HG02571 (cell line): ENCODE data around the gene L3MBTL4.
"Not testable (repeated sequence)": the region's sequence is repeated elsewhere in the genome, so short reads cannot be mapped to it uniquely, and the experiment has no call there.

Experiments used
- ATAC-seq: cut with Tn5 transposase; IDR thresholded peaks from one replicate; pipeline ENCODE4 v1.9.1; 2021; ENCODE audit warnings: mild to moderate bottlenecking, moderate library complexity; ENCODE audit not compliant: unreplicated experiment

L3MBTL4 gene

GRCh38 chr18:6118080-6118479 lies 296.6 kb downstream of the L3MBTL4 start:
- no peak for ATAC-seq

GRCh38 chr18:6115710-6116109 lies 299.0 kb downstream of the L3MBTL4 start:
- ATAC-seq, result no peak

GRCh38 chr18:6113650-6114049 lies 301.1 kb downstream of the L3MBTL4 start:
- no peak for ATAC-seq

- no peak for ATAC-seq
These were observed 303.0 kb downstream of the L3MBTL4 start for GRCh38 chr18:6111726-6112125.

- no peak for ATAC-seq
These were observed 305.0 kb downstream of the L3MBTL4 start for GRCh38 chr18:6109743-6110142.

- no peak for ATAC-seq
These were observed 306.9 kb downstream of the L3MBTL4 start for GRCh38 chr18:6107794-6108193.

- ATAC-seq, result no peak
These were observed 308.5 kb downstream of the L3MBTL4 start for GRCh38 chr18:6106091-6106685.

- no peak for ATAC-seq
These were observed 311.0 kb downstream of the L3MBTL4 start for GRCh38 chr18:6103741-6104140.

GRCh38 chr18:6096730-6097129 lies 318.0 kb downstream of the L3MBTL4 start:
- ATAC-seq, result no peak

GRCh38 chr18:6088432-6088831 lies 326.3 kb downstream of the L3MBTL4 start:
- ATAC-seq, result no peak

GRCh38 chr18:6086731-6087130 lies 328.0 kb downstream of the L3MBTL4 start:
- ATAC-seq, result no peak

GRCh38 chr18:6079406-6079805 lies 335.3 kb downstream of the L3MBTL4 start:
- no peak for ATAC-seq

- no peak for ATAC-seq
These were observed 335.8 kb downstream of the L3MBTL4 start for GRCh38 chr18:6078877-6079276.

GRCh38 chr18:6072423-6072822 lies 342.3 kb downstream of the L3MBTL4 start:
- not testable (repeated sequence) for ATAC-seq

GRCh38 chr18:6069539-6069938 lies 345.2 kb downstream of the L3MBTL4 start:
- no peak for ATAC-seq

- ATAC-seq, result no peak
These were observed 345.6 kb downstream of the L3MBTL4 start for GRCh38 chr18:6069103-6069502.

GRCh38 chr18:6060149-6060548 lies 354.6 kb downstream of the L3MBTL4 start:
- no peak for ATAC-seq

GRCh38 chr18:6059551-6059950 lies 355.2 kb downstream of the L3MBTL4 start:
- ATAC-seq, result no peak

GRCh38 chr18:6058941-6059340 lies 355.8 kb downstream of the L3MBTL4 start:
- no peak for ATAC-seq

- ATAC-seq, result no peak
These were observed 357.1 kb downstream of the L3MBTL4 start for GRCh38 chr18:6057604-6058003.

- no peak for ATAC-seq
These were observed 358.4 kb downstream of the L3MBTL4 start for GRCh38 chr18:6056171-6056910.

GRCh38 chr18:6055711-6056110 lies 359.0 kb downstream of the L3MBTL4 start:
- no peak for ATAC-seq
